ENCODE measurements around the gene LINGO3.
"Not testable (repeated sequence)": the region's sequence is repeated elsewhere in the genome, so short reads cannot be mapped to it uniquely, and the experiment has no call there.

Gene LINGO3, protein sequence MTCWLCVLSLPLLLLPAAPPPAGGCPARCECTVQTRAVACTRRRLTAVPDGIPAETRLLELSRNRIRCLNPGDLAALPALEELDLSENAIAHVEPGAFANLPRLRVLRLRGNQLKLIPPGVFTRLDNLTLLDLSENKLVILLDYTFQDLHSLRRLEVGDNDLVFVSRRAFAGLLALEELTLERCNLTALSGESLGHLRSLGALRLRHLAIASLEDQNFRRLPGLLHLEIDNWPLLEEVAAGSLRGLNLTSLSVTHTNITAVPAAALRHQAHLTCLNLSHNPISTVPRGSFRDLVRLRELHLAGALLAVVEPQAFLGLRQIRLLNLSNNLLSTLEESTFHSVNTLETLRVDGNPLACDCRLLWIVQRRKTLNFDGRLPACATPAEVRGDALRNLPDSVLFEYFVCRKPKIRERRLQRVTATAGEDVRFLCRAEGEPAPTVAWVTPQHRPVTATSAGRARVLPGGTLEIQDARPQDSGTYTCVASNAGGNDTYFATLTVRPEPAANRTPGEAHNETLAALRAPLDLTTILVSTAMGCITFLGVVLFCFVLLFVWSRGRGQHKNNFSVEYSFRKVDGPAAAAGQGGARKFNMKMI

GRCh38 chr19:2308114-2308556 is at the start of gene LINGO3:
TSS of gene LINGO3 (minus strand) at chr19:2308154. CDS start at chr19:2291776, 16,378 bp downstream.
- in situ Hi-C loops (cut with MboI; ENCODE audit: low sequenced_read_pairs): no loop called here

DNA sequence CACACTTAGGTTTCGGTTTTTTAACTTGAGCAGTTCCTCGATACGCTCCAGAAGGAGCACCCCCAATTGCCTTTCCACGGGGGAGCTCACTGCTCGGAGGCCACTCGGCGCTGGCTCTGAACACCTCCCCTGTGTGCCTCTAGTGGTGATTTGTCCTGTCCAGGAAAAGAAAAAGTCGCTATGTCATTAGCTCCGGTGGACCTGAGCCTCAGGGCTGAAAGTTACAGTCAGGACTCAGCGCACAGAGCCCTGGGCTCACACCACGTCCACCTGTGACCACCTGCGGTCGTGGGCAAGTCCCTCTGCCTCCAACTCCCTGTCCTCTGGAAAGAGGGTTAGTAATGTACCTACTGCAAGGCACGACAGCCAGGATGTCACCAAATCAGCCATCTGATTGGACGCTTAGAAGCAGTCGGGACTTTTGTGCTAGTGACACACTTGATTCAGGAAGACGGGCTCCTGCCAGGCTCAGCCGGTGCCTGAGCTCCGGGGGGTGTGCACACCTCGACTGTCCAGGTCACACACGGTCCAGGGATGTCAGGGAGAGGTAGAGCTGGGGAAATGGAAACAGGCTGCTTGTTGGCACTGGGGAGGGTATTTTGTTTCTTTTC is 48.2 kb upstream of the LINGO3 start:
- in situ Hi-C loops (cut with MboI; ENCODE audit: low sequenced_read_pairs): no loop called here

- in situ Hi-C loops (cut with MboI; ENCODE audit: low sequenced_read_pairs): no loop called here
Observed at GRCh38 chr19:2355168-2356035, 47.4 kb upstream of the LINGO3 start.

DNA sequence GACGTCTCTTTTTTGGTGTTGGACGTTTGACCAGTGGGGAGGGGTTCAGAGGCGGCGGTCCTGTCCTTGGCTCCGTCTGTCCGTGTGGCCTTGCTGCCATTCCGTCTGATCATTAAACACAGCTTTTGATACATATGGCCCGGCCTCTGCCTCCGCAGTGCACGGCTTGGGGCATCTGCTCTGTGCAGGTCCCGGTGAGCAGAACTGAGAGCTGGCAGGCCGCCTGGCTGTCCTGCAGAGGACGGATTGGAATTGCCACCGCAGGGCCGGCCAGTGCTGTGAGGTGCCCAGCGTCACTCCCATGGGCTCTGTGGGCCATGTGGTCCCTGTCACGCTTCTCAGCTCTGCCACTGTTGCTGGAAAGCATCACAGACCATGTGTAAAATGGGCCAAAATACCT is 46.7 kb upstream of the LINGO3 start:
- in situ Hi-C loops (cut with MboI; ENCODE audit: low sequenced_read_pairs): no loop called here

- in situ Hi-C loops (cut with MboI; ENCODE audit: low sequenced_read_pairs): no loop called here
Observed at GRCh38 chr19:2353887-2354592, 46.1 kb upstream of the LINGO3 start.

GRCh38 chr19:2353159-2353886 is 45.4 kb upstream of the LINGO3 start:
- in situ Hi-C loops (cut with MboI; ENCODE audit: low sequenced_read_pairs): no loop called here

GRCh38 chr19:2352121-2352520 is 44.2 kb upstream of the LINGO3 start:
- in situ Hi-C loops (cut with MboI; ENCODE audit: low sequenced_read_pairs): no loop called here

DNA sequence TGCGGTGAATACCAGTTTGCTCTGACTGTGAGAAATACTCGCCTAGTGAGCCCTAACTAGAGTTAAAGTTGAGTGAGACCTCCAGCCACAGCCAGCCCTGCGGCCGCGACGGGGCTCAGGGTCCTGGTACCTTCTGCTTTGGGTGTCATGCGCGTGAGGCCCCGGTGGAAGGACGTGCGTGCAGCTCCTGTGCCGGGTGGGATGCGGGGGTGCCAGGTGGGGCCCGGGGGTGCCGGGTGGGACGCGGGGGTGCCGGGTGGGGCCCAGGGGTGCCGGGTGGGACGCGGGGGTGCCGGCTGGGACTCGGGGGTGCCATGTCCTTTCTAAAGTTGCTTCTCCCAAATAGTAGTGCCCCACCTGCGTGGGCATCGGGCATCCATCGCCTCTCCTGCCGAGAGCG is 43.6 kb upstream of the LINGO3 start:
- in situ Hi-C loops (cut with MboI; ENCODE audit: low sequenced_read_pairs): no loop called here

GRCh38 chr19:2350656-2351055 is 42.7 kb upstream of the LINGO3 start:
- in situ Hi-C loops (cut with MboI; ENCODE audit: low sequenced_read_pairs): no loop called here

DNA sequence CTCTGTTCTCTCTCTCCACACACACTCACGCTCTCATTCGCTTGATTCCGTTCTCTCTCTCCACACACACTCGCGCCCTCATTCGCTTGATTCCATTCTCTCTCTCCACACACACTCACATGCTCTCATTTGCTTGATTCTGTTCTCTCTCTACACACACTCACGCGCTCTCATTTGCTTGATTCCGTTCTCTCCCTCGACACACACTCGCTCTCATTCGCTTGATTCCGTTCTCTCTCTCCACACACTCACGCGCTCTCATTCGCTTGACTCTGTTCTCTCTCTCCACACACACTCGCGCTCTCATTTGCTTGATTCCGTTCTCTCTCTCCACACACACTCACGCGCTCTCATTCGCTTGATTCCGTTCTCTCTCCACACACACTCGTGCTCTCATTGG is 41.9 kb upstream of the LINGO3 start:
- in situ Hi-C loops (cut with MboI; ENCODE audit: low sequenced_read_pairs): not testable (repeated sequence)

DNA sequence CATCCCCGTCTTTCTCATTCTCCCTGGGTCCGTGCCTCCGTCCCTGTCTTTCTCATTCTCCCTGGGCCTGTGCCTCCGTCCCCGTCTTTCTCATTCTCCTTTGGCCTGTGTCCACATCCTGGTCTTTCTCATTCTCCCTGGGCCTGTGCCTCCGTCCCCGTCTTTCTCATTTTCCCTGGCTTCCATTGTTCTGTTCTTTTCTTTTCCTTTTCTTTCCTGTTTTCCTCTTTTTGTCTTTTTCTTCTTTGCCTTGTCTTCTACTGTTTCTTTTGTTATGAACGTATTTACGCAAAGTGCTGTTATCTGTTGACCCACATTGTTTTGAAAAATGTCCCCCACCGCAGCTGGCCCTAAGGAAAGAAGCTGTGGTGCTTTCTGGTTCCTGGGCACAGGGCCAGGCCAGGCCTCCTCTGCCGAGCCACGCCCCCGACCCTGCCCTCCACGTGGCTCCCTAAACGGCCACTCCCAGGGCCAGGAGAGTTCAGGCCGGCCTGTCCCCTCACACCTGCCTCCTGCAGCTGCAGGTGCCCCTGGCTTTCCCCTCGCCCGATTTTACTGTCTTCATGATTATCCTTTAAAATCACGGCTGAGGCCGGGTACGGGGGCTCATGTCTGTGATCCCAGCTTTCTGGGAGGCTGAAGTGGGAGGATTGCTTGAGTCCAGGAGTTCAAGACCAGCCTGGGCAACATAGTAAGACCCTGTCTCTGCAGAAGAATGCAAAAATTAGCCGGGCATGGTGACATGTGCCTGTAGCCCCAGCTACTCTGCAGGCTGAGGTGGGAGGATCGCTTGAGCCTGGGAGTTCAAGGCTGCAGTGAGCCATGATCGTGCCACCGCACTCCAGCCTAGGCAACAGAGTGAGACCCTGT is 38.1 kb upstream of the LINGO3 start:
- in situ Hi-C loops (cut with MboI; ENCODE audit: low sequenced_read_pairs): no loop called here

DNA sequence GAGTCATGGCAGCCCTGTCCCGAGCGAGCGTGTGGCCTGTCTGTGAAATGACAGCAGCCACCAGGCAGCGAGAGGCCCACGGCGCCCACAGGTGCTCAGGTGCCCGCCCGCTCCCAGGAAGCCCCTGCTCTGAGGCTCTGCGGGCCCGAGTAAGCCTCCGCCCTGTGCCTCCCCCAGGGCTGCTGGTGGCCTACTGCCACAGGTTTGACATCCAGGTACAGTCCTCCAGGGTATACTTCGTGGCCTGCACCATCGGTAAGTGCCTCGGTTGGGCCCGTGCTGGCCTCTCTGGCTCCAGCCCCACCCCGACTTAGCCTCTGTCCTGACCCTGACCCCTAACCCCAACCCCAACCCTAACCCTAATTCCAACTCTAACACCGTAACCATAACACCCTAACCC is 37.1 kb upstream of the LINGO3 start:
- in situ Hi-C loops (cut with MboI; ENCODE audit: low sequenced_read_pairs): no loop called here

DNA sequence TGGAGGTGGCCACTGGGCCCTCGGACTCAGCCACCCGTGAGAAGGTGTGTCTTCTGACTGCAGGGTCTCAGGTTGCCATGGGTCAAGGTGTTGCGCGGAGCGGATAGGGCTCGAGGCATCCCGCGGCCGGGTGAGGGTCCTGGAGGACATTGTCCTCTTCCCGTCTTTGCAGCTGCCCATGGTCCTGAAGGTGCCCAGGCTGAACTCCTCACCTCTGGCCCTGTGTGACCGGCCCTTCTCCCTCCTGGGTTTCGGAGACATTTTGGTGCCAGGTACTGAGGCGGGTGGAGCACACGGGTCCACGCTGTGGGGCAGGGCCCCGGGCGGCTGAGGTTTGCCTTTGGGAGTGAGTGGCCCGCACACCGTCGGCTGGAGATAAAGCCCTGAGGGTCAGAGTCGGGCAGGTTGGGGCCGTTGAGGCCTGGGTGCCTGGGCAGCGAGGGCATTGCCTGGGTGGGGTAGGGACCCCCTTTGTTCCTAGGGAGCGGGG is 36.5 kb upstream of the LINGO3 start:
- in situ Hi-C loops (cut with MboI; ENCODE audit: low sequenced_read_pairs): no loop called here

GRCh38 chr19:2343289-2343982 is 35.5 kb upstream of the LINGO3 start:
- in situ Hi-C loops (cut with MboI; ENCODE audit: low sequenced_read_pairs): no loop called here

GRCh38 chr19:2342656-2343288 is 34.8 kb upstream of the LINGO3 start:
- in situ Hi-C loops (cut with MboI; ENCODE audit: low sequenced_read_pairs): no loop called here

GRCh38 chr19:2341982-2342381 is 34.0 kb upstream of the LINGO3 start:
- in situ Hi-C loops (cut with MboI; ENCODE audit: low sequenced_read_pairs): no loop called here

DNA sequence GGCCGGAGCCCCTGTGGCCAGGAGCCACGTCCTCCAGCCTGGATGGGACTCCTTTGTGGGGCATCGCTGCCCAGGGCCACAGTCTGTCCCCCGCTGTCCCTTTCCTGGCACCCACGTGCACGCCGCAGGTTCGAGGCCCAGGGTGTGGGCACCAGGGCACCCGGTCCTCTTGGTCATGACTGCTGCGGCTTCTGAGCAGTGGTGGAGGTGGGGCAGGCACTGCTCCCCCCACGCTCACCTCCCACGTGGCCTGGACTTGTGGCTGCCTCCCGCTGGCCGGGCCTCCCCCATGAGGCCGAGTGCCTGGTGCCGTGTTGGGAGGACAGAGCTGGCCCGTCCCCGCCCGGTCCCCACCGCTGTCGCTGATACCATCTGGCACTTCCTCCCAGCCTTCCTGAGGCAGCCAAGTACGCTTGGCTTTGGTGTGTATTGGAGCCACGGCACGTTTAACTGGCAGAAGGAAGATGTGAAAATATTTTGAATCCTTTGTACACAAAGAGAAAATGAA is 33.3 kb upstream of the LINGO3 start:
- in situ Hi-C loops (cut with MboI; ENCODE audit: low sequenced_read_pairs): no loop called here
